Measurements from ENCODE around the gene FBXL12. TPM values are rescaled to one million over a fixed set of nuclear protein-coding genes. Genes with fewer than 3 reads are reported as not detected.
"Not testable (repeated sequence)": the region's sequence is repeated elsewhere in the genome, so short reads cannot be mapped to it uniquely, and the experiment has no call there.

FBXL12 gene
- total and polyA plus RNA-seq, 5 experiments from 2014 or later: 8.3 to 42.1 (median 15.6) TPM

- peaks cover 33 to 76% (median 48%) of the 10 kb centered on the region in 4 donors for H3K4me1 Mint-ChIP-seq
- H3K27me3 Mint-ChIP-seq: no peaks in the 10 kb centered on the region
- peaks cover 5 to 26% (median 12%) of the 10 kb centered on the region in 3 donors for H3K36me3 Mint-ChIP-seq
- no peaks in the 10 kb centered on the region for H3K9me3 Mint-ChIP-seq
- ATAC-seq: no peak
- H3K27ac Mint-ChIP-seq: peak overlapping the region in 5 of 10 donors; percentile 27 to 81 (median 39)
- DNase-seq: peak in 1 of 10 donors; percentile 53
- POLR2A ChIA-PET: no interaction called here
- H3K4me3 Mint-ChIP-seq: peak overlapping the region in 5 of 10 donors; percentile 26 to 69 (median 33)
Observed at GRCh38 chr19:9854282-9854846, 35.5 kb upstream of the FBXL12 start.

- DNase-seq (no peak), ATAC-seq (no peak)
- Mint-ChIP-seq H3K27ac (peak overlapping the region in 5 of 10 donors; percentile 17 to 79 (median 57)), H3K27me3 (no peaks in the 10 kb centered on the region), H3K4me3 (no peak overlapping the region), H3K4me1 (peaks cover 19 to 64% (median 34%) of the 10 kb centered on the region in 4 donors), H3K36me3 (peaks cover 5 to 32% (median 6%) of the 10 kb centered on the region in 3 donors), H3K9me3 (no peaks in the 10 kb centered on the region)
- POLR2A ChIA-PET: interaction anchor here (4.1 kb wide), 1 partner anchor 8 kb away, joined by 15 read pairs; no protein-coding TSS in a partner anchor
Observed at GRCh38 chr19:9850235-9850959, 31.5 kb upstream of the FBXL12 start.

- DNase-seq (no peak), ATAC-seq (no peak)
- Mint-ChIP-seq H3K27me3 (no peaks in the 10 kb centered on the region), H3K36me3 (peaks cover 5 to 38% (median 6%) of the 10 kb centered on the region in 3 donors), H3K9me3 (no peaks in the 10 kb centered on the region), H3K27ac (peak overlapping the region in 3 of 10 donors; percentile 7 to 28 (median 18)), H3K4me3 (no peak overlapping the region), H3K4me1 (peaks cover 19 to 67% (median 34%) of the 10 kb centered on the region in 4 donors)
- POLR2A ChIA-PET: interaction anchor here (4.1 kb wide), 1 partner anchor 8 kb away, joined by 15 read pairs; no protein-coding TSS in a partner anchor
Observed at GRCh38 chr19:9849791-9850190, 30.9 kb upstream of the FBXL12 start.

- Mint-ChIP-seq H3K36me3 (peaks cover 2 to 42% (median 4%) of the 10 kb centered on the region in 3 donors), H3K27me3 (no peaks in the 10 kb centered on the region), H3K4me1 (peaks cover 17 to 58% (median 28%) of the 10 kb centered on the region in 4 donors), H3K4me3 (no peak overlapping the region), H3K9me3 (no peaks in the 10 kb centered on the region), H3K27ac (peak overlapping the region in 4 of 10 donors; percentile 25 to 56 (median 36))
- DNase-seq (no peak), ATAC-seq (no peak)
- POLR2A ChIA-PET: interaction anchor here (0.9 to 4.1 kb wide), 2 partner anchors 9 to 38 kb away, joined by 3 to 15 read pairs; no protein-coding TSS in a partner anchor
Observed at GRCh38 chr19:9848762-9849161, 29.9 kb upstream of the FBXL12 start.

GRCh38 chr19:9848060-9848459 lies 29.2 kb upstream of the FBXL12 start:
- POLR2A ChIA-PET: interaction anchor here (0.9 to 4.1 kb wide), 3 partner anchors 10 to 39 kb away, joined by 3 to 15 read pairs (median 3); no protein-coding TSS in a partner anchor
- Mint-ChIP-seq H3K9me3 (no peaks in the 10 kb centered on the region), H3K4me1 (peaks cover 16 to 54% (median 26%) of the 10 kb centered on the region in 4 donors), H3K4me3 (no peak overlapping the region), H3K27ac (peak overlapping the region in 7 of 10 donors; percentile 25 to 90 (median 60)), H3K27me3 (no peaks in the 10 kb centered on the region), H3K36me3 (peaks cover 0 to 42% (median 11%) of the 10 kb centered on the region in 3 donors)
- ATAC-seq (peak; percentile 61 to 71), DNase-seq (peak; percentile 16 to 68 (median 38))

GRCh38 chr19:9847087-9847671 lies 28.3 kb upstream of the FBXL12 start:
- H3K27ac Mint-ChIP-seq: peak overlapping the region in 6 of 10 donors; percentile 52 to 90 (median 78)
- peaks cover 12 to 48% (median 22%) of the 10 kb centered on the region in 4 donors for H3K4me1 Mint-ChIP-seq
- POLR2A ChIA-PET: interaction anchor here (0.9 to 4.1 kb wide), 2 partner anchors 11 to 31 kb away, joined by 3 to 15 read pairs; no protein-coding TSS in a partner anchor
- peak; percentile 46 to 68 for ATAC-seq
- H3K4me3 Mint-ChIP-seq: no peak overlapping the region
- H3K27me3 Mint-ChIP-seq: no peaks in the 10 kb centered on the region
- DNase-seq: peak in 3 of 10 donors; percentile 22 to 28 (median 27)
- H3K9me3 Mint-ChIP-seq: no peaks in the 10 kb centered on the region
- peaks cover 0 to 41% (median 12%) of the 10 kb centered on the region in 3 donors for H3K36me3 Mint-ChIP-seq

GRCh38 chr19:9843626-9844273 lies 24.9 kb upstream of the FBXL12 start:
- H3K9me3 Mint-ChIP-seq, H3K4me3 Mint-ChIP-seq, H3K27ac Mint-ChIP-seq, POLR2A ChIA-PET, DNase-seq, ATAC-seq, H3K27me3 Mint-ChIP-seq: not testable (repeated sequence)
- H3K36me3 Mint-ChIP-seq: peaks cover 0 to 70% (median 24%) of the 10 kb centered on the region in 3 donors
- peaks cover 10 to 53% (median 26%) of the 10 kb centered on the region in 4 donors for H3K4me1 Mint-ChIP-seq

GRCh38 chr19:9842834-9843625 lies 24.2 kb upstream of the FBXL12 start:
- ATAC-seq (no peak), DNase-seq (no peak)
- H3K27ac Mint-ChIP-seq: peak overlapping the region in 1 of 10 donors; percentile 46
- no peak overlapping the region for H3K4me3 Mint-ChIP-seq
- peaks cover 10 to 52% (median 26%) of the 10 kb centered on the region in 4 donors for H3K4me1 Mint-ChIP-seq
- peaks cover 0 to 75% (median 24%) of the 10 kb centered on the region in 3 donors for H3K36me3 Mint-ChIP-seq
- no peaks in the 10 kb centered on the region for H3K9me3 Mint-ChIP-seq
- no peaks in the 10 kb centered on the region for H3K27me3 Mint-ChIP-seq
- POLR2A ChIA-PET: no interaction called here

- POLR2A ChIA-PET: interaction anchor here (0.6 to 1.7 kb wide), 2 partner anchors 18 to 20 kb away, joined by 5 to 8 read pairs; partner anchors contain the start of gene FBXL12
- Mint-ChIP-seq H3K4me1 (peaks cover 13 to 44% (median 20%) of the 10 kb centered on the region in 4 donors), H3K27me3 (no peaks in the 10 kb centered on the region), H3K4me3 (no peak overlapping the region), H3K9me3 (no peaks in the 10 kb centered on the region), H3K36me3 (peaks cover 0 to 59% (median 24%) of the 10 kb centered on the region in 3 donors), H3K27ac (no peak overlapping the region)
- ATAC-seq: no peak
- no peak for DNase-seq
Observed at GRCh38 chr19:9839415-9839814, 20.5 kb upstream of the FBXL12 start.

GRCh38 chr19:9838324-9838723 lies 19.4 kb upstream of the FBXL12 start:
- Mint-ChIP-seq H3K9me3 (no peaks in the 10 kb centered on the region), H3K4me3 (no peak overlapping the region), H3K36me3 (peaks cover 0 to 48% (median 16%) of the 10 kb centered on the region in 3 donors), H3K4me1 (peaks cover 13 to 44% (median 20%) of the 10 kb centered on the region in 4 donors), H3K27ac (peak overlapping the region in 1 of 10 donors; percentile 33), H3K27me3 (no peaks in the 10 kb centered on the region)
- ATAC-seq: no peak
- POLR2A ChIA-PET: interaction anchor here (0.6 to 1.2 kb wide), 2 partner anchors 11 to 19 kb away, joined by 3 to 4 read pairs; partner anchors contain the start of gene UBL5
- no peak for DNase-seq

GRCh38 chr19:9836021-9836420 lies 17.1 kb upstream of the FBXL12 start:
- ATAC-seq (no peak), DNase-seq (no peak)
- Mint-ChIP-seq H3K4me3 (peak overlapping the region; percentile 82 to 97 (median 89)), H3K9me3 (no peaks in the 10 kb centered on the region), H3K27me3 (no peaks in the 10 kb centered on the region), H3K4me1 (peaks cover 6 to 33% (median 13%) of the 10 kb centered on the region in 4 donors), H3K36me3 (peaks cover 0 to 30% (median 5%) of the 10 kb centered on the region in 3 donors), H3K27ac (peak overlapping the region; percentile 61 to 92 (median 83))
- POLR2A ChIA-PET: interaction anchor here (0.7 to 2.1 kb wide), 5 partner anchors 8 to 56 kb away, joined by 3 to 9 read pairs (median 6); partner anchors contain the start of gene UBL5
